ENCODE results near the gene POU4F3. TPM values are rescaled to one million over a fixed set of nuclear protein-coding genes. Genes with fewer than 3 reads are reported as not detected.

Gene POU4F3
- polyA plus RNA-seq, 3 donors, result 0.05 TPM; not detected in 2

DNA sequence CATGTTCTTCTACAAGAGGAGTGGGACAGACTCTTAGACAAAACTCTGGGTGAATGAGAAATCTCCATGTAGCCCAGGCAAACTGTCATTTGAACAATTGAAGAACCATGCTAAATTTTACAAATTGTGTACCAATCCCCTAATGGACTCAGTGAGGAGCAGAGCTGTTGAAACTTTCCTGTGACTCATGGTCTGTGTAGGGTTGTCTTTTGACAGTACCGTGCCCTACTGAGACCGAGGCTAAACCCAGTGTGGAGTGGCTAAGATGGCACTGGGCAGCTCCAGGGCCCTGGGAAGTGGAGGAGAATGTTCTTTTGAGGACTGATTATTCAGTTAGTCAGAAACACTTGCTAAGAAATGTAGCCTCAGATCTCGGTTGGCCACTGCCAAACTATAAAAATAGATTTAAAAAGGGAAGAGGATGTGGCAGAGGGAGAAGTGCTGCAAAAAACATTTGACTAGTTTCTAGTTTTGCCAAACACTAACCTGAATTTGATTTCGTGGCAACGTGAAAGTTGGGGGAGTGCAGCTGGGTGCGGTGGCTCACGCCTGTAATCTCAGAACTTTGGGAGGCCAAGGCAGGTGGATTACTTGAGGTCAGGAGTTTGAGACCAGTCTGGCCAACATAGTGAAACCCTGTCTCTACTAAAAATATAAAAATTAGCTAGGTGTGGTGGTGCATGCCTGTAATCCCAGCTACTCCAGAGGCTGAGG is 24.7 kb downstream of the POU4F3 start:
- WGBS (ENCODE audit: insufficient coverage), result 0% methylated on average over 4 of the region's 7 CpGs
- Histone ChIP-seq H3K27ac (ENCODE audit: low read depth in 1 of 2, low read length in 2 of 2) (peak overlapping the region; percentile 17 to 76), H3K4me1 (ENCODE audit: control insufficient read depth in 1 of 2, insufficient read depth in 2 of 2, low read length in 2 of 2) (peaks cover 22 to 25% of the 10 kb centered on the region in 2 donors), H2AFZ (ENCODE audit: insufficient read depth, low read depth, low read length, poor library complexity, severe bottlenecking) (peak overlapping the region; percentile 75), H3K36me3 (replicated peaks in 1 of 2; ENCODE audit: control insufficient read depth in 1 of 2, insufficient read depth in 2 of 2, low read length in 2 of 2) (no peaks in the 10 kb centered on the region), H3K4me3 (replicated peaks in 1 of 3; ENCODE audit: low read depth in 2 of 3, low read length in 3 of 3) (peak overlapping the region in 1 of 3 experiments; percentile 46), H3K27me3 (ENCODE audit: control insufficient read depth in 2 of 2, insufficient read depth in 2 of 2, low read length in 2 of 2) (no peaks in the 10 kb centered on the region), H3K79me2 (ENCODE audit: insufficient read depth, low read length) (no peaks in the 10 kb centered on the region), H3K9me3 (replicated peaks in 1 of 2; ENCODE audit: control insufficient read depth in 1 of 2, insufficient read depth in 1 of 2, low read length in 2 of 2) (no peaks in the 10 kb centered on the region), H4K20me1 (ENCODE audit: insufficient read depth, low read length) (no peaks in the 10 kb centered on the region), H3K4me2 (replicated peaks; ENCODE audit: extremely low read depth, low read length, poor library complexity, severe bottlenecking) (peak overlapping the region; percentile 52), H3K9ac (ENCODE audit: insufficient read depth, low read length, poor library complexity, severe bottlenecking) (peak overlapping the region; percentile 27)
- H3K27ac Mint-ChIP-seq, result peak overlapping the region; percentile 59 to 91 (median 78)
- H3K4me3 Mint-ChIP-seq, result peak overlapping the region; percentile 3 to 78
- peaks cover 25% of the 10 kb centered on the region for H3K4me1 Mint-ChIP-seq
- no peaks in the 10 kb centered on the region for H3K36me3 Mint-ChIP-seq
- peak; percentile 46 to 65 (median 62) for DNase-seq
- H3K9me3 Mint-ChIP-seq, result peaks cover 0 to 3% (median 0%) of the 10 kb centered on the region in 7 donors
- intact Hi-C loops (cut with micrococcal nuclease), result no loop called here
- H3K27me3 Mint-ChIP-seq (ENCODE audit: low read depth in 3 of 3), result peaks cover 3 to 5% (median 5%) of the 10 kb centered on the region in 3 donors
- no peak for TF ChIP-seq CTCF (IDR thresholded peaks at IDR 0.05)

- Histone ChIP-seq H3K9me3 (replicated peaks in 1 of 2; ENCODE audit: control insufficient read depth in 1 of 2, insufficient read depth in 1 of 2, low read length in 2 of 2) (no peaks in the 10 kb centered on the region), H3K4me2 (replicated peaks; ENCODE audit: extremely low read depth, low read length, poor library complexity, severe bottlenecking) (no peak overlapping the region), H3K79me2 (ENCODE audit: insufficient read depth, low read length) (no peaks in the 10 kb centered on the region), H3K9ac (ENCODE audit: insufficient read depth, low read length, poor library complexity, severe bottlenecking) (no peak overlapping the region), H3K4me3 (replicated peaks in 1 of 3; ENCODE audit: low read depth in 2 of 3, low read length in 3 of 3) (no peak overlapping the region), H3K36me3 (replicated peaks in 1 of 2; ENCODE audit: control insufficient read depth in 1 of 2, insufficient read depth in 2 of 2, low read length in 2 of 2) (no peaks in the 10 kb centered on the region), H3K27ac (ENCODE audit: low read depth in 1 of 2, low read length in 2 of 2) (no peak overlapping the region), H4K20me1 (ENCODE audit: insufficient read depth, low read length) (no peaks in the 10 kb centered on the region), H3K4me1 (ENCODE audit: control insufficient read depth in 1 of 2, insufficient read depth in 2 of 2, low read length in 2 of 2) (peaks cover 22 to 25% of the 10 kb centered on the region in 2 donors), H3K27me3 (ENCODE audit: control insufficient read depth in 2 of 2, insufficient read depth in 2 of 2, low read length in 2 of 2) (no peaks in the 10 kb centered on the region), H2AFZ (ENCODE audit: insufficient read depth, low read depth, low read length, poor library complexity, severe bottlenecking) (no peak overlapping the region)
- no CpG with 5 or more reads among the region's 2 CpGs for WGBS (ENCODE audit: insufficient coverage)
- intact Hi-C loops (cut with micrococcal nuclease), result no loop called here
- H3K4me3 Mint-ChIP-seq, result no peak overlapping the region
- H3K36me3 Mint-ChIP-seq, result no peaks in the 10 kb centered on the region
- TF ChIP-seq CTCF (IDR thresholded peaks at IDR 0.05), result no peak
- DNase-seq, result no peak
- H3K27me3 Mint-ChIP-seq (ENCODE audit: low read depth in 3 of 3), result peaks cover 3 to 10% (median 3%) of the 10 kb centered on the region in 3 donors
- no peak overlapping the region for H3K27ac Mint-ChIP-seq
- H3K9me3 Mint-ChIP-seq, result peaks cover 0 to 3% (median 0%) of the 10 kb centered on the region in 7 donors
- H3K4me1 Mint-ChIP-seq, result peaks cover 25% of the 10 kb centered on the region
Observed at GRCh38 chr5:146365618-146366017, 27.0 kb downstream of the POU4F3 start.
